Measurements from ENCODE around the gene IGSF6. TPM values are rescaled to one million over a fixed set of nuclear protein-coding genes. Genes with fewer than 3 reads are reported as not detected.

IGSF6 gene
- total RNA-seq, 1 donor from 2014 or later: 0.04 TPM

GRCh38 chr16:21628121-21628726 lies 24.2 kb downstream of the IGSF6 start:
- Histone ChIP-seq H3K27me3 (ENCODE audit: control insufficient read depth, insufficient read depth, low read length) (no peaks in the 10 kb centered on the region), H3K4me3 (ENCODE audit: low read depth, low read length) (no peak overlapping the region), H3K36me3 (ENCODE audit: control insufficient read depth, insufficient read depth, low read length) (peaks cover 2% of the 10 kb centered on the region)
- DNase-seq (ENCODE audit: low read depth): no peak
- no peak for TF ChIP-seq CTCF (IDR thresholded peaks at IDR 0.05; ENCODE audit: insufficient read depth, low read length, poor library complexity, severe bottlenecking)

- peak; percentile 66 for DNase-seq (ENCODE audit: low read depth)
These were observed 25.6 kb downstream of the IGSF6 start for GRCh38 chr16:21626659-21627277.

GRCh38 chr16:21625026-21625425 lies 27.4 kb downstream of the IGSF6 start:
- no peak for DNase-seq (ENCODE audit: low read depth)
- TF ChIP-seq CTCF (IDR thresholded peaks at IDR 0.05; ENCODE audit: insufficient read depth, low read length, poor library complexity, severe bottlenecking): no peak
- H3K36me3 ChIP-seq (ENCODE audit: control insufficient read depth, insufficient read depth, low read length): peaks cover 2% of the 10 kb centered on the region
- H3K27me3 ChIP-seq (ENCODE audit: control insufficient read depth, insufficient read depth, low read length): no peaks in the 10 kb centered on the region
- H3K4me3 ChIP-seq (ENCODE audit: low read depth, low read length): no peak overlapping the region

More at GRCh38 chr16:21626659-21627277, 25.6 kb downstream of the IGSF6 start:
- no peak overlapping the region for H3K4me3 ChIP-seq (ENCODE audit: low read depth, low read length)
- H3K27me3 ChIP-seq (ENCODE audit: control insufficient read depth, insufficient read depth, low read length): no peaks in the 10 kb centered on the region
- no peak for TF ChIP-seq CTCF (IDR thresholded peaks at IDR 0.05; ENCODE audit: insufficient read depth, low read length, poor library complexity, severe bottlenecking)
- H3K36me3 ChIP-seq (ENCODE audit: control insufficient read depth, insufficient read depth, low read length): peaks cover 2% of the 10 kb centered on the region

- DNase-seq (ENCODE audit: low read depth): no peak
- Histone ChIP-seq H3K36me3 (ENCODE audit: control insufficient read depth, insufficient read depth, low read length) (no peaks in the 10 kb centered on the region), H3K4me3 (ENCODE audit: low read depth, low read length) (no peak overlapping the region), H3K27me3 (ENCODE audit: control insufficient read depth, insufficient read depth, low read length) (no peaks in the 10 kb centered on the region)
- no peak for TF ChIP-seq CTCF (IDR thresholded peaks at IDR 0.05; ENCODE audit: insufficient read depth, low read length, poor library complexity, severe bottlenecking)
These were observed 29.9 kb downstream of the IGSF6 start for GRCh38 chr16:21622545-21622944.

- no peak for DNase-seq (ENCODE audit: low read depth)
- no peaks in the 10 kb centered on the region for H3K27me3 ChIP-seq (ENCODE audit: control insufficient read depth, insufficient read depth, low read length)
- TF ChIP-seq CTCF (IDR thresholded peaks at IDR 0.05; ENCODE audit: insufficient read depth, low read length, poor library complexity, severe bottlenecking): no peak
- no peaks in the 10 kb centered on the region for H3K36me3 ChIP-seq (ENCODE audit: control insufficient read depth, insufficient read depth, low read length)
- no peak overlapping the region for H3K4me3 ChIP-seq (ENCODE audit: low read depth, low read length)
These were observed 31.8 kb downstream of the IGSF6 start for GRCh38 chr16:21620592-21620991.

Measured in kidney epithelial cell (primary cell).